Panc1 (cell line): ENCODE results near the gene SERHL2. TPM values are rescaled to one million over a fixed set of nuclear protein-coding genes. Genes with fewer than 3 reads are reported as not detected.

ENCODE experiments used
- ATAC-seq: fragments of 200-7000 bp; cut with Tn5 transposase; 2 replicates; pipeline ENCODE4 v1.9.1; 2020; ENCODE audit warnings: mild to moderate bottlenecking, moderate library complexity
- BruUV-seq: library from RNA; stranded (reverse); fragments of 400-500 nt; replicated peaks from 2 replicates; lab custom pipeline; 2021; lab: Mats Ljungman, UMichigan
- CTCF ChIA-PET: fragments of 300-600 bp; sonication (Branson Sonifier 250); formaldehyde crosslinking; loops from one replicate; lab custom pipeline; 2022; ENCODE audit warnings: antibody characterized with exemption; lab: Charles Lee
- POLR2A ChIA-PET: fragments of 300-600 bp; sonication (Branson Sonifier 250); formaldehyde crosslinking; loops from one replicate; lab custom pipeline; 2022; ENCODE audit warnings: antibody characterized with exemption; lab: Charles Lee
- DNase-seq: peaks from one replicate; pipeline ENCODE4 v3.0.0-alpha.2; 2010; ENCODE audit warnings: low read depth, low spot score
- H3K27ac ChIP-seq: 2 replicates; pipeline ENCODE4 v1.5.1; 2011; ENCODE audit warnings: mild to moderate bottlenecking, low read length, inconsistent platforms
- H3K27me3 ChIP-seq: fragments of 200-500 bp; sonication (Bioruptor generic); 2 replicates; pipeline ENCODE4 v1.6.0; 2014; ENCODE audit warnings: low read length, inconsistent platforms; ENCODE audit not compliant: control insufficient read depth, insufficient read depth
- H3K36me3 ChIP-seq: fragments of 200-500 bp; sonication (Bioruptor generic); 2 replicates; pipeline ENCODE4 v1.5.1; 2014; ENCODE audit warnings: inconsistent platforms, mild to moderate bottlenecking, low read length, moderate library complexity; ENCODE audit not compliant: control insufficient read depth, insufficient read depth
- H3K4me1 ChIP-seq: 2 replicates; pipeline ENCODE4 v1.5.1; 2011; ENCODE audit warnings: inconsistent platforms, mild to moderate bottlenecking, low read length, moderate library complexity; ENCODE audit not compliant: control insufficient read depth, insufficient read depth
- H3K4me3 ChIP-seq, 2 experiments: 2 replicates each; pipeline ENCODE4 v1.5.1; 2011 to 2012; ENCODE audit warnings: low read depth in 2 of 2, low read length in 2 of 2, mild to moderate bottlenecking in 2 of 2, inconsistent platforms in 1 of 2, moderate library complexity in 1 of 2
- H3K9me3 ChIP-seq: fragments of 200-500 bp; sonication (Bioruptor generic); 2 replicates; pipeline ENCODE4 v1.5.1; 2014; ENCODE audit warnings: low read depth, mild to moderate bottlenecking, inconsistent platforms, low read length, moderate library complexity; ENCODE audit not compliant: control insufficient read depth, insufficient read depth
- POLR2AphosphoS5 ChIP-seq: IDR thresholded peaks from 2 replicates; pipeline ENCODE4 v1.6.1; 2012; ENCODE audit warnings: mild to moderate bottlenecking, low read depth, low read length, moderate library complexity
- REST ChIP-seq, 2 experiments: IDR thresholded peaks; 2 replicates each; pipeline ENCODE4 v1.6.1; 2011 to 2012; ENCODE audit warnings: low read depth in 2 of 2, control low read depth in 1 of 2, low read length in 1 of 2, mild to moderate bottlenecking in 1 of 2, moderate library complexity in 1 of 2; ENCODE audit not compliant: insufficient read depth in 1 of 2
- SIN3A ChIP-seq: IDR thresholded peaks from 2 replicates; pipeline ENCODE4 v1.6.1; 2012; ENCODE audit warnings: low read depth, mild to moderate bottlenecking, low read length, moderate library complexity, borderline replicate concordance; ENCODE audit not compliant: insufficient read depth
- TCF7L2 ChIP-seq: IDR thresholded peaks from 2 replicates; pipeline ENCODE4 v1.6.1; 2011; ENCODE audit warnings: mild to moderate bottlenecking, low read depth, low read length, inconsistent platforms
- in situ Hi-C: cut with HindIII; loops from 2 replicates; pipeline ENCODE4 v1.10.0; 2016; ENCODE audit warnings: low sequenced_read_pairs, low pct_unique_long_range_greater_than_20kb
- intact Hi-C: fragments of 100-400 bp; cut with micrococcal nuclease; formaldehyde crosslinking; loops from one replicate; pipeline ENCODE4 v1.10.0; 2022; ENCODE audit not compliant: unreplicated experiment
- total RNA-seq: library from RNA; stranded (reverse); gene quantifications from one replicate; pipeline ENCODE4 v1.2.1, GENCODE V29; 2021; ENCODE audit not compliant: unreplicated experiment
- TF ChIP-seq, protein P1 (sequence below): fragments of 450-650 bp; IDR thresholded peaks from 2 replicates; pipeline ENCODE4 v1.5.1; 2017; ENCODE audit warnings: mild to moderate bottlenecking

Gene SERHL2
- total RNA-seq, 1 experiment from 2014 or later: 1.6 TPM

GRCh38 chr22:42560381-42560780 is 6.6 kb downstream of the SERHL2 start:
- no peak for DNase-seq
- intact Hi-C loops (no loop called here), in situ Hi-C loops (no loop called here)
- no peaks in the 10 kb centered on the region for H3K4me1 ChIP-seq
- no peaks in the 10 kb centered on the region for H3K36me3 ChIP-seq
- no TSS peak for BruUV-seq
- no peak overlapping the region for H3K4me3 ChIP-seq
- H3K27me3 ChIP-seq: no peaks in the 10 kb centered on the region
- CTCF ChIA-PET: no interaction called here
- TF ChIP-seq TCF7L2 (no peak), POLR2AphosphoS5 (no peak), SIN3A (no peak), REST (IDR thresholded peaks at IDR 0.05; ENCODE audit: insufficient read depth in 1 of 2, low read depth in 2 of 2, low read length in 1 of 2) (no peak)
- TF ChIP-seq, protein P1, sequence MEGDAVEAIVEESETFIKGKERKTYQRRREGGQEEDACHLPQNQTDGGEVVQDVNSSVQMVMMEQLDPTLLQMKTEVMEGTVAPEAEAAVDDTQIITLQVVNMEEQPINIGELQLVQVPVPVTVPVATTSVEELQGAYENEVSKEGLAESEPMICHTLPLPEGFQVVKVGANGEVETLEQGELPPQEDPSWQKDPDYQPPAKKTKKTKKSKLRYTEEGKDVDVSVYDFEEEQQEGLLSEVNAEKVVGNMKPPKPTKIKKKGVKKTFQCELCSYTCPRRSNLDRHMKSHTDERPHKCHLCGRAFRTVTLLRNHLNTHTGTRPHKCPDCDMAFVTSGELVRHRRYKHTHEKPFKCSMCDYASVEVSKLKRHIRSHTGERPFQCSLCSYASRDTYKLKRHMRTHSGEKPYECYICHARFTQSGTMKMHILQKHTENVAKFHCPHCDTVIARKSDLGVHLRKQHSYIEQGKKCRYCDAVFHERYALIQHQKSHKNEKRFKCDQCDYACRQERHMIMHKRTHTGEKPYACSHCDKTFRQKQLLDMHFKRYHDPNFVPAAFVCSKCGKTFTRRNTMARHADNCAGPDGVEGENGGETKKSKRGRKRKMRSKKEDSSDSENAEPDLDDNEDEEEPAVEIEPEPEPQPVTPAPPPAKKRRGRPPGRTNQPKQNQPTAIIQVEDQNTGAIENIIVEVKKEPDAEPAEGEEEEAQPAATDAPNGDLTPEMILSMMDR: no peak
- POLR2A ChIA-PET: no interaction called here
- H3K27ac ChIP-seq: no peak overlapping the region
- no peaks in the 10 kb centered on the region for H3K9me3 ChIP-seq
- peak; percentile 14; the same call in 1 of the 2 replicates for ATAC-seq

- intact Hi-C loops: no loop called here
- no peaks in the 10 kb centered on the region for H3K27me3 ChIP-seq
Measured at GRCh38 chr22:42560781-42561180, 7.0 kb downstream of the SERHL2 start.

More at GRCh38 chr22:42560781-42561180, 7.0 kb downstream of the SERHL2 start:
- no peaks in the 10 kb centered on the region for H3K36me3 ChIP-seq
- no TSS peak for BruUV-seq
- ATAC-seq: 0 out of 2 replicates have a peak, but pooled peaks have one; percentile 28
- TF ChIP-seq POLR2AphosphoS5 (no peak), SIN3A (no peak), REST (IDR thresholded peaks at IDR 0.05; ENCODE audit: insufficient read depth in 1 of 2, low read depth in 2 of 2, low read length in 1 of 2) (no peak), TCF7L2 (no peak)
- TF ChIP-seq, protein P1: no peak
- in situ Hi-C loops: no loop called here
- H3K9me3 ChIP-seq: no peaks in the 10 kb centered on the region
- ChIA-PET POLR2A (no interaction called here), CTCF (interaction anchor here (0.7 to 0.8 kb wide), 2 partner anchors 28 to 283 kb away, joined by 3 read pairs; no protein-coding TSS in a partner anchor)
- no peak overlapping the region for H3K27ac ChIP-seq
- H3K4me1 ChIP-seq: no peaks in the 10 kb centered on the region
- H3K4me3 ChIP-seq: no peak overlapping the region
- no peak for DNase-seq
